ENCODE results near the gene FAM163A. TPM values are rescaled to one million over a fixed set of nuclear protein-coding genes. Genes with fewer than 3 reads are reported as not detected.

The FAM163A gene
- total RNA-seq, 4 donors from 2014 or later: 0.29 TPM; not detected in 3

- WGBS: 77% methylated on average over 6 of the region's 6 CpGs
Measured at GRCh38 chr1:179708434-179709195, 34.5 kb upstream of the FAM163A start.

GRCh38 chr1:179709841-179710329 is 33.2 kb upstream of the FAM163A start:
- H3K4me1 ChIP-seq: peaks cover 4% of the 10 kb centered on the region
- no peaks in the 10 kb centered on the region for H3K27me3 ChIP-seq
- no peaks in the 10 kb centered on the region for H3K36me3 ChIP-seq
- peaks cover 6% of the 10 kb centered on the region for H3K9me3 ChIP-seq
- no peak overlapping the region for H3K27ac ChIP-seq
- DNase-seq (ENCODE audit: low spot score in 2 of 2): no peak
- TF ChIP-seq EP300 (IDR thresholded peaks at IDR 0.05) (no peak), CTCF (IDR thresholded peaks at IDR 0.05) (no peak), POLR2A (IDR thresholded peaks at IDR 0.05) (no peak)
- H3K4me3 ChIP-seq: no peak overlapping the region
- 25% methylated on average over 5 of the region's 5 CpGs for WGBS

More at GRCh38 chr1:179708434-179709195, 34.5 kb upstream of the FAM163A start:
- no peak for DNase-seq (ENCODE audit: low spot score in 2 of 2)
- no peaks in the 10 kb centered on the region for H3K27me3 ChIP-seq
- no peak overlapping the region for H3K27ac ChIP-seq
- no peaks in the 10 kb centered on the region for H3K36me3 ChIP-seq
- no peaks in the 10 kb centered on the region for H3K9me3 ChIP-seq
- TF ChIP-seq EP300 (IDR thresholded peaks at IDR 0.05) (no peak), CTCF (IDR thresholded peaks at IDR 0.05) (no peak), POLR2AphosphoS5 (IDR thresholded peaks at IDR 0.05) (no peak), POLR2A (IDR thresholded peaks at IDR 0.05) (no peak)
- H3K4me3 ChIP-seq: no peak overlapping the region
- peaks cover 4% of the 10 kb centered on the region for H3K4me1 ChIP-seq

GRCh38 chr1:179714159-179714558 is 28.9 kb upstream of the FAM163A start:
- no peak for DNase-seq (ENCODE audit: low spot score in 2 of 2)
- 74% methylated on average over 1 of the region's 1 CpG for WGBS
- peaks cover 26% of the 10 kb centered on the region for H3K9me3 ChIP-seq

GRCh38 chr1:179714623-179715022 is 28.5 kb upstream of the FAM163A start:
- Histone ChIP-seq H3K36me3 (no peaks in the 10 kb centered on the region), H3K9me3 (peaks cover 31% of the 10 kb centered on the region)

More at GRCh38 chr1:179714159-179714558, 28.9 kb upstream of the FAM163A start:
- H3K4me1 ChIP-seq: peaks cover 4% of the 10 kb centered on the region
- no peaks in the 10 kb centered on the region for H3K36me3 ChIP-seq
- TF ChIP-seq EP300 (IDR thresholded peaks at IDR 0.05): no peak
- TF ChIP-seq POLR2A (IDR thresholded peaks at IDR 0.05): no peak
- no peak for TF ChIP-seq CTCF (IDR thresholded peaks at IDR 0.05)
- no peak for TF ChIP-seq POLR2AphosphoS5 (IDR thresholded peaks at IDR 0.05)
- no peak overlapping the region for H3K4me3 ChIP-seq
- H3K27me3 ChIP-seq: no peaks in the 10 kb centered on the region
- no peak overlapping the region for H3K27ac ChIP-seq

More at GRCh38 chr1:179714623-179715022, 28.5 kb upstream of the FAM163A start:
- DNase-seq (ENCODE audit: low spot score in 2 of 2): no peak
- Histone ChIP-seq H3K4me1 (peaks cover 4% of the 10 kb centered on the region), H3K27me3 (no peaks in the 10 kb centered on the region), H3K27ac (no peak overlapping the region), H3K4me3 (no peak overlapping the region)
- TF ChIP-seq POLR2AphosphoS5 (IDR thresholded peaks at IDR 0.05) (no peak), CTCF (IDR thresholded peaks at IDR 0.05) (no peak), POLR2A (IDR thresholded peaks at IDR 0.05) (no peak), EP300 (IDR thresholded peaks at IDR 0.05) (no peak)

Measured in suprapubic skin (tissue), 4 donors.